Dermis microvascular lymphatic vessel endothelial cell (primary cell): ENCODE measurements around the gene FNDC4. TPM values are rescaled to one million over a fixed set of nuclear protein-coding genes. Genes with fewer than 3 reads are reported as not detected.

Source experiments
- total RNA-seq: library from RNA; depleted of rRNA; stranded (reverse); fragments of >200 nt; gene quantifications from 2 replicates; pipeline ENCODE4 v1.2.1, GENCODE V29; 2014

FNDC4 gene
- total RNA-seq, 1 donor from 2014 or later, result 10.0 TPM

Other genes with a start within 250 kb of the FNDC4 start
- gene SLC30A3, start 232.2 kb downstream of the FNDC4 start, total RNA-seq, result 6.3 and 15.0 TPM in 2 replicates
- 0.39 and 1.0 TPM in 2 replicates for gene DNAJC5G, start 219.8 kb downstream of the FNDC4 start, total RNA-seq
- gene TRIM54, start 212.8 kb downstream of the FNDC4 start, total RNA-seq, result 0.26 and 0.51 TPM in 2 replicates
- 0.13 and 0.51 TPM in 2 replicates for gene UCN, start 186.8 kb downstream of the FNDC4 start, total RNA-seq
- gene MPV17, start 172.1 kb downstream of the FNDC4 start, total RNA-seq, result 40.4 and 52.3 TPM in 2 replicates
- gene GTF3C2, start 138.4 kb downstream of the FNDC4 start, total RNA-seq, result 18.0 and 25.5 TPM in 2 replicates
- 25.7 and 26.2 TPM in 2 replicates for gene EIF2B4, start 124.9 kb downstream of the FNDC4 start, total RNA-seq
- 109 and 164 TPM in 2 replicates for gene SNX17, start 124.6 kb downstream of the FNDC4 start, total RNA-seq
- 4.6 and 8.7 TPM in 2 replicates for gene ZNF513, start 114.5 kb downstream of the FNDC4 start, total RNA-seq
- gene PPM1G, start 85.6 kb downstream of the FNDC4 start, total RNA-seq, result 88.5 and 101 TPM in 2 replicates
- 91.0 and 106 TPM in 2 replicates for gene NRBP1, start 66.6 kb downstream of the FNDC4 start, total RNA-seq
- gene KRTCAP3, start 52.8 kb downstream of the FNDC4 start, total RNA-seq, result 0.13 and 0.38 TPM in 2 replicates
- gene IFT172, start 5.5 kb downstream of the FNDC4 start, total RNA-seq, result 10.2 and 11.0 TPM in 2 replicates
- 0.13 TPM in 1 of 2 replicates, not detected in the other for gene GCKR, start 1.6 kb upstream of the FNDC4 start, total RNA-seq
- gene ZNF512, start 87.8 kb upstream of the FNDC4 start, total RNA-seq, result 10.0 and 11.9 TPM in 2 replicates
- 1.0 and 1.3 TPM in 2 replicates for gene CCDC121, start 133.8 kb upstream of the FNDC4 start, total RNA-seq
- 32.1 TPM in 2 replicates for gene GPN1, start 133.8 kb upstream of the FNDC4 start, total RNA-seq
- gene SUPT7L, start 168.4 kb upstream of the FNDC4 start, total RNA-seq, result 10.0 and 13.7 TPM in 2 replicates
- 17.4 and 17.8 TPM in 2 replicates for gene SLC4A1AP, start 168.7 kb upstream of the FNDC4 start, total RNA-seq